Stimulated activated CD8-positive, alpha-beta memory T cell treated with anti-CD3 and anti-CD28 coated beads, Interleukin-2, amount 100 ng/mL, for 1 hour (primary cell): ENCODE results near the gene RNF145.
A peak's percentile ranks its signal among the peaks of the same experiment; 100 is the strongest.
"Not testable (repeated sequence)": the region's sequence is repeated elsewhere in the genome, so short reads cannot be mapped to it uniquely, and the experiment has no call there.

Source experiments
- DNase-seq, 2 donors: peaks; one replicate each; pipeline ENCODE4 v3.0.0-alpha.2; 2020; ENCODE audit warnings: low read depth in 2 of 2

The RNF145 gene, protein sequence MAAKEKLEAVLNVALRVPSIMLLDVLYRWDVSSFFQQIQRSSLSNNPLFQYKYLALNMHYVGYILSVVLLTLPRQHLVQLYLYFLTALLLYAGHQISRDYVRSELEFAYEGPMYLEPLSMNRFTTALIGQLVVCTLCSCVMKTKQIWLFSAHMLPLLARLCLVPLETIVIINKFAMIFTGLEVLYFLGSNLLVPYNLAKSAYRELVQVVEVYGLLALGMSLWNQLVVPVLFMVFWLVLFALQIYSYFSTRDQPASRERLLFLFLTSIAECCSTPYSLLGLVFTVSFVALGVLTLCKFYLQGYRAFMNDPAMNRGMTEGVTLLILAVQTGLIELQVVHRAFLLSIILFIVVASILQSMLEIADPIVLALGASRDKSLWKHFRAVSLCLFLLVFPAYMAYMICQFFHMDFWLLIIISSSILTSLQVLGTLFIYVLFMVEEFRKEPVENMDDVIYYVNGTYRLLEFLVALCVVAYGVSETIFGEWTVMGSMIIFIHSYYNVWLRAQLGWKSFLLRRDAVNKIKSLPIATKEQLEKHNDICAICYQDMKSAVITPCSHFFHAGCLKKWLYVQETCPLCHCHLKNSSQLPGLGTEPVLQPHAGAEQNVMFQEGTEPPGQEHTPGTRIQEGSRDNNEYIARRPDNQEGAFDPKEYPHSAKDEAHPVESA

GRCh38 chr5:159209438-159210209 lies at the start of gene RNF145:
Gene RNF145 (minus strand): TSS chr5:159209553. CDS start chr5:159203617, 5,936 bp downstream.
- peak; percentile 84 to 92 for DNase-seq

DNA sequence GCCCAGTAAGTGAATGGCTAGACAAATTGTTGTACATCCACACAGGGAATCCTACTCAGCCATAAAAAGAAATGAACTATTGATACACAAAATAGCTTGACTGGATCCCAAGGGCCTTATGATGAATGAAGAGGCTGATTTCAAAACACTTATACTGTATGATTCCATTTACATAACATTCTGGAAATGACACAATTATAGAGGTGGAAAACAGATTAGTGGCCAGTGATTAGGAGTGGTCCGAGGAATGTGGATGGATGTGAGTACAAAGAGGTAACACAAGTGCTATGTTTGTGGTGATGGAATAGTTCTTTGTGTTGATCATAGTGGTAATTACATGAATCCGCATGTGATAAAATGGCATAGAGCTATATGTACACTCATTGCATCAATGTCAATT lies 49.0 kb upstream of the RNF145 start:
- DNase-seq: no peak

GRCh38 chr5:159257629-159258283 lies 48.4 kb upstream of the RNF145 start:
- no peak for DNase-seq

GRCh38 chr5:159257007-159257406 lies 47.7 kb upstream of the RNF145 start:
- DNase-seq: no peak

- no peak for DNase-seq
Measured at GRCh38 chr5:159252195-159252594, 42.8 kb upstream of the RNF145 start.

DNA sequence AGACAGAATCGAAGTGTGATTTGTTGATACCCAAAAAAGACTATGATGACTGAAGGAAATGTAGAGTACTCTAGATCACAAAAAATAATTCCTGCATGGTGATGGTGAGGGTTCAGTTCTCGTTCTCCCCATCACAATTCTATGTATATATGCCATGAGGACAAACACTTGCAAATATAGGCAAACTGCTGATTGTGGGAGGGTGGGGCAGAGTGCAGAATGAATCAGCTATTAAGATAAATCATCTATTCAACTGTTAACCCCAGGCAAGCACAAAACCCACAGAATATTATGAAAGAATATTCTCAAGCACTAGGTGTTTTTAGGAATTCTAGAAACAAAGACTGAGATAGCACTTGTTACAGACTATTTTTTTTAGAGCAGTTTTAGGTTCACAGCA lies 39.8 kb upstream of the RNF145 start:
- DNase-seq: no peak

GRCh38 chr5:159244890-159245289 lies 35.5 kb upstream of the RNF145 start:
- no peak for DNase-seq

DNA sequence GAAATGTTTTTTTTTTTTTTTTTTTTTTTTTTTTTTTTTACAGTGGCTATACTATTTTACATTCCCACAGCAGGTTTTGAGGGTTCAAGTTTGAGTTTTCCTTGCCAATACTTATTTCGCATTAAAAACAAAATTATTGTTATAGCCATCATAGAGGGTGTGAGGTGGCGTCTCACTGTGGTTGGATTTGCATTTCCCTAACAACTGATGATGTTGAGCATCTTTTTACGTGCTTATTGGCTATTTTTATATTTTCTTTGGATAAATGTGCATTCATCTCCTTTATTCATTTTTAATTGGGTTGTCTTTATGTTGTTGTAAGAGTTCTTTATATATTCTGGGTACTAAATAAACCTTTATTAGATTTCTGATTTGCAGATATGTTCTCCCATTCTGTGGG lies 34.8 kb upstream of the RNF145 start:
- DNase-seq: no peak

- no peak for DNase-seq
Measured at GRCh38 chr5:159243385-159243784, 34.0 kb upstream of the RNF145 start.

GRCh38 chr5:159242656-159243055 lies 33.3 kb upstream of the RNF145 start:
- DNase-seq: no peak

GRCh38 chr5:159241946-159242552 lies 32.7 kb upstream of the RNF145 start:
- no peak for DNase-seq

DNA sequence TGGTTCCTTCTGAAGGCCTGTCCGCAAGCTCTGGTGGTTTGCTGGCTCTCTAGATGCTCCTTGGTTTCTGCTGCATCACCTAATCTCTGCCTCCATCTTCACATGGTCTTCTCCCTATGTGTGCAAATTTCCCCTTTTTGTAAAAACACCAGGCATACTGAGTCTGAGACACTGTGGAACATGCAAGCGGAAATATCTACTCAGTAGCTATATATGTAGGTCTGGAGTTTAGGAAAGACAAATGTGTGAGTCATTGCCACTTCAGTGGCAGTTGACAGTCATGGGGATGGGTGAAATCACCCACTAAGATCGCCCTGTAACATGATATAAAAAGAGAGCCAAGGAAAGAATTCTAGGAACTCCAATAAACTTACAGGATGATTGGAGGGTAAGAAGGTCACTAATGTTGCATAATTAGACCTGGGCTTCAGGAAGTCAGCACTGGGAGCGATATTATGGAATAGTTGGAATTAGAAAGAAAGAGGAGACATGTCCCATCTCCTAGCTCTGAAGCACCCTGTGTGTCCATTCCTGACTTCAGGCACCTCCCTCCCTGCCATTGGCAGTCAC lies 31.0 kb upstream of the RNF145 start:
- no peak for DNase-seq

GRCh38 chr5:159235871-159236520 lies 26.6 kb upstream of the RNF145 start:
- DNase-seq: not testable (repeated sequence)

DNA sequence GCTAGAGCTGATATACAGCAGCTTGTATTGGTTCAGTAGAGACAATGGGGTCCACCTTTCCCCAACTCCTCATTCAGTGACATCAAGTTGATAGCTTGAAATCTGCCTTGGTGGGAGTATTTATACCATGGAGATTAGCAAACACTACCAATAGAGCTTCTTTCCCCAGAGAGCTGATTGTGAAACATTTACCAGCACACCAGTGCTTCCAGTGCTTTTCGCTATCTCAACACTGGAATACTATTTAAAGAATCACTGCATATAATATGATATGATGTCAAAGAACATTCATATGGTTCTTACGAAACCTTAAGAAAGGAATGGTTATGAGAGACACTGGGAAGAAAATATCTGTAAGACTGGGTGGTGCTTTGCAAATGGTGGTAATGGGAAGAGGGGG lies 21.8 kb upstream of the RNF145 start:
- no peak for DNase-seq

DNA sequence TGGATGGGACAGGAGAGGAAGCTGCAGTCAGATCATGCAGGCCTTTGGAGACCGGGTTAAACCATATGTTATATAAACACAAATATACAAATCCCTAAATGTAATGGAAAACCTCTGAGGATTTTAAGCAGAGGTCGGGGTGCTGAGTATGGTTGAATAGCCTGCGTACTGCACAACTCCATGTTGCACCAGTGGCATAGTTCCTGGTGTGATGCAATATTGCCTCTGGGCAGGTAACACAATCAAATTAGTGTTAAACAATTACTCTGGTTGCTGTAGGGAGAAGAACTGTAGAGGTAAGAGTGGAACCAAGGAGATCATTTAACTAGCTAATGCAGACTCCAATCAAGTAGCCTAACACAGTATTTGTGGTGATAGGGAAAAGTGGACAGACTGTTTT lies 21.3 kb upstream of the RNF145 start:
- no peak for DNase-seq

DNA sequence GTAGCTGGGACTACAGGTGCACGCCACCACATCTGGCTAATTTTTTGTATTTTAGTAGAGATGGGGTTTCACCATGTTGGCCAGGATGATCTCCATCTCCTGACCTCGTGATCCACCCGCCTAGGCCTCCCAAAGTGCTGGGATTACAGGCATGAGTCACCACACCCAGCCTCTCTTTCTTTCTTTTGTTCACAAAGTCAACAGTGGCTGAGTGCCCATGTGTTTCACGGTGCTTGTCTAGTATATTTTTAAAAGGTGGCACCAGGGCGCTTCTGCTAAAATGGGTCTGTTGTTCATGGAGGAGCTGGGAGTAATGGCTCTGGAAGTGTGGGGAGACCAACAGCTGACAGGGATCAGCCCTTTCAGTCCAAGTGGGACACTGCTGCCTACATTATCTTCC lies 18.7 kb upstream of the RNF145 start:
- DNase-seq: not testable (repeated sequence)

DNA sequence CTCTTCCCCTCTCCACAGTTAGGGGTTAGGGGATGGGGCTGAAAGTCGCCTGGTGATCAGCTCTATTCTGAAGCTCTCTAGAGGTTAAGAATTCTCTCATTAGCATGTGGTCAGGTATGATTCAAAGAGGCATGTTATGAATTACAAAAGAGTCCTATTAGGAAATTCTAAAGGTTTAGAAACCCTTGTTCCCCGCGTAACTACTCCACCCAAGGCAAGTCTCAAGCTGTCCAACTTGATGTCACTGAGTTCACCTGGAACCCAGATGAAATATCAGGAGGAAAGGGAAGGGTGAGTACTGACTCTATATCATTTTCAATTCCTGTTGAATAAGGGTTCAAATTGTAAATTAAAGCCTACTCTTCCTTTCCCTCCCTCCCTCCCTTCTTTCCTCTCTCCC lies 18.1 kb upstream of the RNF145 start:
- no peak for DNase-seq

- DNase-seq: no peak
Measured at GRCh38 chr5:159226451-159226850, 17.1 kb upstream of the RNF145 start.

GRCh38 chr5:159224471-159224870 lies 15.1 kb upstream of the RNF145 start:
- DNase-seq: no peak

DNA sequence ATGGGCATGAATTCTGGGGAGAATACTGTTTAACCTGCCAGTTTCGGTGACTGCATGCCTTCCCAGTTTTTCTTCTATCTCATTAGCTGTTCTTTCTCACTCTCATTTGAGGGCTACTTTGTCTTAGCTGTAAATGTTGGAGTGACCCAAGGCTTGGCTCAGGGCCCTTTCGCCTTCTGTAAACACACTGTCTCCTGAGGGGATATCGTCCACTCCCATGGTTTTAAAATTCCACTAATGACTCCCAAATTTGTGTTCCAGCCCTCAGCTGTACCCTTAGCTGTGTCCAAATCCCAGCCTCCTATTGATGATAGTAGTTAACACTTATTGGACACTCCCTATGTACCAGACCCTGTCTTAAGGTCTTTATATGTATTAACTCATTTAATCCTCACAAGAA lies 14.1 kb upstream of the RNF145 start:
- no peak for DNase-seq

DNA sequence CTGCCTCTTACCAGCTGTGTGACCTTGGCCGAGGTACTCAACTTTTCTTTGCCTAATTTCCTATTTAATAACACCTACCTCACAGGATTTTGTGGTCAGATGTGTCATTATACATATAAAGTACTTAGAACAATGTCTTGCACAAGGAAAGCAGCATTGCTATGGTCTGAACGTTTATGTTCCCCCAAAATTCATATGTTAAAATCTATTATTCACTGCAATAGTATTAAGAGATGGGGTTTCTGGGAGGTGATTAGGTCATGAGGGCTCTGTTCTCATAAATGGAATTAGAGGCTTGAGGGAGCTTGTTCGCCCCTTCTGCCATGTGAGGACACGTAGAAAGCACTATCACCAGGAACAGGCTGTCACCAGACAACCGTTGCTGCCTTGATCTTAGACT lies 10.9 kb upstream of the RNF145 start:
- DNase-seq: no peak
